HG03196 (cell line): ENCODE data around the gene FNDC11.

ENCODE experiments used
- ATAC-seq: cut with Tn5 transposase; IDR thresholded peaks from one replicate; pipeline ENCODE4 v1.9.1; 2021; ENCODE audit not compliant: unreplicated experiment

FNDC11 gene

DNA sequence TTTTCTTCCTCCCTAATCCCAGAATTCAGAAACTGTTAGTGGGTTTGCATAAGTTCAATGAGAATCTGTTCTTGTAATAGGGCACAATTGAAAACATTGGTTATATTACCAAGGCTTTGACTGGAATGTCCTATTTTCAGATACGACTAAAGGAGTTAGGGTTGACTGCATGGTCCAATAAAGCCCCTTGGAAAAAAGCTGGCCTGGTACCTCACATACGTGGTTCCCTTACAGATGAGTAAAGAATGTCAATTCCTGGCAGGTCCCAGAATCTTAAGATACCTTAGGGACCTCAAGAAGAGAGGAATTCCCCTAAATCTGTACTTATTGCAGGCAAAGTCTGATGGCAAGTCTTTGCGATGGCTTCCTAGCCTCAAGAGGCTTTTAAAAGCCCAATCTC lies 28.8 kb upstream of the FNDC11 start:
- ATAC-seq = no peak

DNA sequence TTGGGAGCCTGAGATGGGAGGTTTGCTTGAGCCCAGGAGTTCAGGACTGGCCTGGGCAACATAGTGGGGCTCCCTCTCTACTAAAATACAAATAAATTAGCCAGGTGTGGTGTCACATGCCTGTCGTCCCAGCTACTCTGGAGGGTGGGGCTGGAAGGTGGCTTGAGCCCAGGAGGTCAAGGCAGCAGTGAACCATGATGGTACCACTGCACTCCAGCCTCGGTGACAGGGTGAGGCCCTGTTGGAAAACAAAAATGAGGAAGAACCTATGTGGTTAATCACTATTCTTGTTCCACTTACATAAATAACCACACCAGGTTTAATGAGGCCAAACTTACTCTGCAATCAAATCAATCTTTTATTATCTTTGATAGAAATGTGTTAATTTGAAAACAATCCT lies 28.0 kb upstream of the FNDC11 start:
- ATAC-seq = no peak

DNA sequence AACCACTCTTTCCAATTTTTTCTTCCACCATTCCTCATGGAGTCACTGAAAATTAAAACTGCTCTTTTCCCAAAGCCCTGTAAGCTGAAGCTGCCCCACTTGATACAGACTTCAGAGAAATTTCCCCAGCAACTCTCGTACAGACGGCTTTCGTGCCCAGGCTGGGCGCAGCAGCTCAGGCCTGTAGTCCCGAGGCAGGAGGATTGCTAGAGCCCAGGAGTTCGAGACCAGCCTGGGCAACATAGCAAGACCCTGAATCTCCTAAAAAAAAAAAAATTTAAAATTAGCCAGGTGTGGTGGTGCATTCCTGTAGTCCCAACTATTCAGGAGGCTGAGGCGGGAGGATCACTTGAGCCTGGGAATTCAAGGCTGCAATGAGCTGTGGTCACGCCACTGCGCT lies 26.8 kb upstream of the FNDC11 start:
- no peak for ATAC-seq

DNA sequence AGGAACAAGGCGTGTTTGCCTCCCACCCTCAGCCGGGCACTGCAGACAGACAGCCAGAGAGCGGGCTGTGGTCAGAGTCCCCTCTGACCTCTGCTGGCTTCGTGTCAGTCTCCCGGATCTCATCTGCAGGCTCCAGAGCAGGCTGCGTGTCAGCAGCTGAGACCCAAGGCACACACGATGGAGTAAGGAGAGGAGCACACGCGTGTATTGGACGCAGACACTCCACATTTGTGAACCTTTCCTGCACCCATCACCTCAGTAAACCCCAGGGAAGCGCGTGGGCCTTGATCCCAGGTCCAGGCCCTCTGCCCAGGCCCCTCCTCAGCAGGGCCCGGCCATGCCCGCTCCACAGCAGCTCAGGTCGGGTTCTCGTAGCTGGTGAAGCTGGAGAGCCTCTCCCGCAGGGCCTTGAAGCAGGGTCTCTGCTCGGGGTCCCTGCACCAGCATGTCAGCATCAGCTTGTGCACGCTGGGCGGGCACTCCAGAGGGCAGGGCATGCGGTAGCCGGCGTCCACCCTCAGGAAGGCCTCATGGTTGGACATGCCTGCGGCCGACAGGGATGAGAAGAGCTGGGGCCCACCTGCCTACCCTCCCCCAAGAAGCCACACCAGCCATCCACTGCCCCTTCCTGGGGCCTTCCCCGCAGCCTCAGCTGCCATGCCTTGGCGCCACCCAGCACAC lies 24.6 kb upstream of the FNDC11 start:
- no peak for ATAC-seq

DNA sequence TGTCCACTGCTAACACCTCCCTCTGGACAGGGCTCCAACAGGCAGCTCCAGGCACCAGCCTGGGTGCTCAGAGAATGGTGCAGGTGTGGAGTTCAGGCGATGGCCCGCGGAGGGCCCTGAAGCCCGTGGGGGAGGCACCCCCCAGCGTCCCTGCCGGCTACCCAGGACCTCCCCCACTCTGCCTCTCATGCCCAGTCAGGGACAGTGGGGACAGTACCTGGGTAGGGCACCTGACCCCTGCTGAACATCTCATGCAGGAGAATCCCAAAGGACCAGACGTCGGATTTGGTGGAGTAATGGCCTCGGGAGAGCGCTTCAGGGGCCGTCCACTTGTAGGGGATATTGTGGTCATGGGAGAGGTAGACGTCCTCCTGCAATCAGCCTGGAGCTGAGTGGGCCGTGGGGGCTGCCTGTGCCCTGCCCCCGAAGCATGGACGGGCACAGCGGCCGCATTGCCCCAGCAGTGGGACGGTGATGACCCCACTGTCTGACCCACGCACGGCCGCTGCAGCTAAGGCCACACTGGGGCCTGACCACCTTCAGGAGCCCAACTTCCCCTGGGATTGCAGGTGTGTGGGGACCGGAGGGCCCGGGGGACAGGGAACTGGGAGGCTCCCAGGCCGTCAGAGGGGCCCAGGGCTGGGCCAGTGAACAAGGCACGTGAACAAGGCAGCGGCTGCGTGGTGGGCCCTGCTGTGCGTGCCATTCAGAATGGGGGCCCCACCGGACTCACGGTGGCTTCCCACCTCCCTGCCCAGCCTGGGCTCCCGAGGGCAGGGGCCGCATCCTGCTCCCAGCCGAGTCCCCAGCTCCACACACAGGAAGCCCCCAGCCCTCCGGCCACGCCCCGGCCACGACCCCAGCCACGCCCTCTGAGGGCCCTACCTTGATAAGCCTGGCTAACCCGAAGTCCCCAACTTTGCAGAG lies 23.8 kb upstream of the FNDC11 start:
- ATAC-seq = no peak

DNA sequence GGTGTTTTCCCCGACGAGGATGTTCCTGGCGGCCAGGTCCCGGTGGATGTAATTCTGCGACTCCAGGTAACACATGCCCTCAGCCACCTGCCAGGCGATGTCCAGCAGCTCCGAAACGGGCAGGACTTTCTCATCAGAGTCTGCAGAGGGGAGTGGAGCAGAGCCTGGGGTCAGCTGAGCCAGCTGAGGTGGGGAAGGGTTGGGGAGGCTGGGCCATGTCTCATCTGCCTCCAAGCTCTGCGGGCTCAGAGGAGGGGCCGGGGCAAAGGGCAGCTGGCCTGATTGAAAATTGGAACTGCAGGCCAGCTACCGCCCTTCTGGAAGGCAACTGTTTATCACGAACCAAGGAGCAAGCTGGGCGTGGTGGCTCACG lies 23.2 kb upstream of the FNDC11 start:
- ATAC-seq = no peak

DNA sequence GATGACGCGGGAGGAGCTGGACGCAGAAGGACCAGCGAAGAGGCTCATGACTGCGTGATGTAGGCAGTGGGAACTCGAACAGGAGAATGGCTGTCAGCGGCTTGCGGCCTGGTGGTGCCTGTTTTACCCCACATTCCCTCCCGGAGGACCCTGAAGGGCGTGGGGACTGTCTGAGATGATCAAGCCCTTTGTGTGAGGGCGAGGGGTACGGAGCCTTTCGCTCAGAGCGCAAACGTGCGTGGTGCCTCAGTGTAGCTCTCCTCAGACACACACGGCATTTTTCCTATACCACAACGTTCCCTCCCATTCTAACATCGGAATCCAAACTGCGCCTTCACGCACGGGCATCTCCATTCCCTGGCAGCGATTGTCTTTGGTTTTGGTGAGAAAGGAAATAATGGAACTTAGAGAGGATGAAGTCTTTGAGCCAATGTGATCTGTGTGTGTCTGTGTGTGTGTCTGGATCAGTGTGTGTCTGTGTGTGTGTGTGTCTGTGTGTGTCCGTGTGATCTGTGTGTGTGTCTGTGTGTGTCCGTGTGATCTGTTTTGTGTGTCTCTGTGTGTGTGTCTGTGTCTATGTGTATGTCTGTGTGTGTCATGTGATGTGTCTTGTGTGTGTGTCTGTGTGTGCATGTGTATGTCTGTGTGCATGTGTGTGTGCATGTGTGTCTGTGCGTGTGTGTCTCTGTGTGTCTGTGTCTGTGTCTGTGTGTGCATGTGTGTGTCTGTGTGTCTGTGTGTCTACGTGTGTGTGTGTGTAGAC lies 22.1 kb upstream of the FNDC11 start:
- ATAC-seq = no peak

DNA sequence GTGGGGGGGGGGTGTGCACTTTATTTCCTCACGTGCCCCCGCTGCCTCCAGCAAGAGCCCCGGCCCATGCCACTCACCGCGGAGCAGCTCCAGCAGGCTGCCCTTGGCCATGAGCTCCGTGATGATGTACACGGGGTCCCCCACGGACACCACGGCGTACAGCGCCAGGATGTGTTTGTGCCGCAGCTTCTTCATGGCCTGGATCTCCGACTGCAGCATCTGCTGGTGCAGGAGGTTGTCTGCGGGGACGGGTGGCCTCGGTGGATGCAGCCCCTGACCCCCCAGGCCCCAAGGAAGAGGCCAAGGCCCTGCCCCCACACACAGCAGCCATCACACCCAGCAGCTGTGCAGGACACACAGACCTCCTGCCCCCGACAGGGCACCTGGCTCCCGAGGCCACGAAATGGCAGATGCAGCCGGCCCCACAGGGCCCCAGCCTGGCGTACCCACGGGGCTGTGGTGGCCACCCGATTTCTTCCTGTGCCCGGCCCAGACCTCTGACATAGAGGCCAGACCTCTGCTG lies 21.4 kb upstream of the FNDC11 start:
- no peak for ATAC-seq

DNA sequence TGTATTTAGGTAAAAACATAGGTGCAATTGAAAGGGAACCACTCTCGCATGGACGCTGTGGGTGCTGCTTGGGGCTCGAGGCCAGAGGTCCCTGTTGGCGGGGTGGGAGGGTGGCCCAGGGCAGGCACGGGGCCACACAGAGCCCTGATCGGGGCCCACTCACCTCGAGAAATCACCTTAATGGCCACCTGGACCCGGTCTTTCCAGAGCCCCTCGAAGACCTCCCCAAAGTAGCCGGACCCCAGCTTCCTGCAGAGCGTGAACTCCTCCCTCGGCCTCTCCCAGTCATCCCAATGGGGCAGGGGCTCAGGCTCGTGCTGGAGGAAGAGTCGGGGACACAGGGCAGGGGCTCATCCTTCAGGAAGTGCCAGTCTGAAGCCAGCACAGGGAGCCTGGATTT lies 20.6 kb upstream of the FNDC11 start:
- no peak for ATAC-seq

DNA sequence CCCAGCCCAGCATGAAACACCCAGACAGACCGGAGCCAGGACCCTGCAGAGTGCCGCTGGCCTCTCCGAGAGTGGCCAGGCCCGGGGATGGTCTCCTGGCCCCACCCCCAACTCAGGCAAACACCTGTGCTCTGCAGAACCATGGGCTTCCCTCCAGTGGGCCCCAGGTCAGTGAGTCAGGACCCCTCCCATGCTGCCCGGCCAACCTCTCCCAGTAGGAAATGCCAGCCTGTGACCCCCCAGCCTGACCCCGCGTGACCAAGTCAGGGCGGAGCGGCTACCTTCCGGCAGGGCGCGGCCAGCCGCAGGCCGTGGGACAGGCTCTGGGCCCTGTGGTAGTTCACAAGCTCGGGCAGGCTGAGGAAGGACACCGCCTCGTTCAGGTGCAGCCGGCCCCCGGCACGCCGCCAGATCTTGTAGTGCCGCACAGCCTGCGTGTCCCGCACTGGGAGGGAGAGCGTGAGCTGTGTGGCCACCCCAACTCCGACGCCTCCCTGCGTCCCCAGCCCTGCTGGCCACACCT lies 20.0 kb upstream of the FNDC11 start:
- no peak for ATAC-seq

DNA sequence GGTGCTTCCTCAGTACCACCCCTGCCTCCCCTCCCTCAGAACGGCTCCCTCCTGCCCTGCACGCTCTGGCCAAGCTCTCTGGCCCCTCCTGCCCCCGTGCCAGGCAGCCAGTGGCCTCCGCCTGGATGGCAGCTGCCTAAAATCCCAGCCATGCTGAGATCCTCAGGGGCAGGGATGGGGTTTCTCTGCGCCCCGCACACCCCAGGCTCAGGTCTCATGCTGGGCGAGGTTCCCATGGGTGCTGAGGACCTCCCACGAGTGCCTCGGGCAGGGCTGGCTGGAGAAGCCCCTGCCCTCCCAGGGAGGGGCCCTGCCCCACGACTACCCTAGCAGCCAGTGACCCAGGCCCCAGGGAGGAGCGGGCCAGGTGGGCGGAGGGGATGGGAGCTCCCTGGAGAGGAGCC lies 19.5 kb upstream of the FNDC11 start:
- no peak for ATAC-seq

DNA sequence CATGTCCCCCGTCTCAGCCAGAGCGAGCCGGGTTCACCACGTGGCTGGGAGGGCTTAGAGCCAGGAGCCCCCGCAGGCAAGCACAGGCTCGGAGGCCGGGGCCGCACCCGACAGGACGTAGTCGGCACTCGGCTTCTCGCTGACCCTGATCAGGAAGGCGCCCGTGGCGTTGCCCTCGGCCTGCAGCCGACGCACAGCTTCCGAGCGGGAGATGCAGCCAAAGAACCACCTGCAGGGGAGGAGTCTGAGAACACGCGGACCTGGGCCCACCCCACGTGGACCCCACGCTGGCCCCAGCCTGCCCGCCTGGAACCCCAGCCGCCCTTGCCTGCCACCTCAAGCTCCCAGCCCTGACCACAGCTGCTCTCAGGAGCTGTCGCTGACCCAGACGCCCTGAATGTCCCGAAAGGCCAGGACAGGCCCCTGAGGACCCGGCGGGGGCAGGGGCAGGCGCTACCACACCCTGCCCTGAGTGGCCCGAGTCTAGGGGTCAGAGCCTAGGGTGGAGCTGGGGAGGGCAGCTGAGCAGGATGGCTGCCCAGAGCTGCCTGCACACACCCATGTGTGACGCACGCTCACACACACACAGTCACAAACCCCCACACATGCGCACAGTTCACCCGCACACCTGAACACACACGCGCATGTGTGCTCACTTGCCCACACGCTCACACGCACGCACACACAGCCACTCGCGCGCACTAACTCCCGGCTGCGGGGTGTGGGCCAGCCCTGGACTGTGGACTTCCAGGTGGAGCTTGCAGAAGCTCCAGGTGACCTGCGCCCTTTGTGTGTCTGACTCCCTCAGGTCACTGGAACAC lies 18.9 kb upstream of the FNDC11 start:
- no peak for ATAC-seq

DNA sequence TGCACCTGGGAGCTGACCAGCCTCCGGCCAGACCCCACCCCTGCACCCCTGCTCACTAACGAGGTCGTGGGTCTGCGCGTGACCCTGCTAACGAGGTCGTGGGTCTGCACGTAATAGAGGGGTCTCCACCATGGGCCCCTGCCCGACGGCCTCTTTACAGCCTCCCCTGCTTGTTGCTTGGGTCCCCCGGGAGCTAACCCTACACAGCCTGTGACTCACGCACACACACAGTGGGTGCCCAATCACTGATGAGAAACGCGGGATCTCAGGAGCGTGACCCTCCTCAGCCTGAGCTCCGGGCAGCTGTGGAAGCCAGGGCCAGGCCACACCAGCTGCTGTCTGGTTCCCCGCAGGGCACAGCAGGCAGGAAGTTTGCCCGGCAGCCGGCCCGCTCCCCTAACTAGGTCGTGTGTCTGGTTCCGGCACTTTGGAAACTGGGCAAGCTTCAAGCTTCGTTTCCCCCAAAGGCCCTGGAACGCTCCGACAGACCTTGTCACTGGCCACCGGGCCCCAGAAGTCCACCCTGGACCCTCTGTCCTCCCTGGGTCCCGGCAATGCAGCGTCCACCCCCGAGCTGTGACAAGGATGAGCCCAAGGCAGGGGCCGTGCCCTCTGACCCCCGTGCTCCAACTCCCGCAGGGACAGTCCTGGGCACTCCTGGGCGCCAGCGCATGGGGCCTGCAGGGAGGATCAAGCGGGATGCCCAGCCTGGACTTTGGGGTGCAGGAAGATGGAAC lies 17.6 kb upstream of the FNDC11 start:
- ATAC-seq = no peak

DNA sequence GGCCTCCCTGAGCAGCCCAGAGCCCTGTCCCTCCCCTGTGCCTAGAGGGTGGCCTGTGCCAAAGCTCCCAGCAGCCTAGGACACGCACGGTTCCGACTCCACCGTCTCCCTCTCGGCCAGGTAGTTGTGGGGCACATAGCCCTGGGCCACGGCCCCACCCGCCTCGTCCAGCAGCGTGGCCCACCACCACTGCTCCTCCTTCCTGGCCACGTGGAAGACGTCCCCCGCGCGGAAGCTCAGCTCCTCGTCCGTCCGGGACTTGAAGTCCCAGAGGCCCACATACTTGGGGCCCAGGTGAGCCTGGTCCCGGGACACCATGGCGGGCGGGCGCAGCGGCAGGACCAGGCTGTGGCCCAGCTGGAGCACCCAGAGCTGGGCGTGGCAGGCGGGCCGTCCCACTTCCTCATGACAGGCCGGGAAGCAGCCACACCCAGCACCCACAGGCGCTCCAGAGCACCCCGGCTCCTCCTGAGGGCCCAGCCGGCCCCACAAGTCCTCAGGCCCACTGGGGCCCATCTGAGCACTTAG lies 16.9 kb upstream of the FNDC11 start, which contains the start of gene PTK6:
Gene PTK6, minus strand, starts transcription at position 380 of the 528 bp plus-strand sequence. Its CDS starts 62 bp downstream, at position 318.
- ATAC-seq = peak; percentile 7

DNA sequence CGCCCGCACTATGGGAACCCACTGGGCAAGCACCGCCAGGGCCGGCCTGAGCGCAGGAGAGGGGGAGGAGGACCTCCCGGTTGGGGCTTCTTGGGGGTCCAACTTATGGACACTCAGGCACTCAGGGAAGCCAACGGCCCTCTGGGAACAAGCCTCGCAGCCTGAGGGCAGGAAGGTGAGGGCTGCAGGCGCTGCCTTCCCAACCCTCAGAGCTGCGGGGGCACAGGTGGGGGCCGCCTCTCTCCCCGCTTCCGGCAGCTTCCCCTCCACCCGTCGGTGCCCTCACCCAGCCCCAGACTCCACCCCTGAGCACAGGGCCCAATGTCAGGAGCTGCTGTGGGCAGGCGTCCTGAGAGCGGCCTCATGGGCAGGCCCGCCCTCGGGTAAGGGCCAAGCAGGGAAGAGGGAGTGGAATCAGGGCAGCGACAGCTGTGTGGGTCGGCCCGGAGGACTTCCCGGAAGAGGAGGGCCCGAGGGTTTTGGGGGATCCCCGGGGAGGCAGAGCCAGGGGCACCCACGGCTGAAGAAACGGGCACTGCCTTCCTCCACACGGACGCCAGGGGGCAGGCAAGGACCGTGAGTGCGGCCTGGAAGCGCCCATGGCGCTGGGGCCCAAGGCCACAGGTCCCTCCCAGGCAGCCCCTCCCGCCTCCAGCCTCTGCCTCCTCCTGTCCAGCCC lies 16.3 kb upstream of the FNDC11 start:
- ATAC-seq = peak; percentile 78

DNA sequence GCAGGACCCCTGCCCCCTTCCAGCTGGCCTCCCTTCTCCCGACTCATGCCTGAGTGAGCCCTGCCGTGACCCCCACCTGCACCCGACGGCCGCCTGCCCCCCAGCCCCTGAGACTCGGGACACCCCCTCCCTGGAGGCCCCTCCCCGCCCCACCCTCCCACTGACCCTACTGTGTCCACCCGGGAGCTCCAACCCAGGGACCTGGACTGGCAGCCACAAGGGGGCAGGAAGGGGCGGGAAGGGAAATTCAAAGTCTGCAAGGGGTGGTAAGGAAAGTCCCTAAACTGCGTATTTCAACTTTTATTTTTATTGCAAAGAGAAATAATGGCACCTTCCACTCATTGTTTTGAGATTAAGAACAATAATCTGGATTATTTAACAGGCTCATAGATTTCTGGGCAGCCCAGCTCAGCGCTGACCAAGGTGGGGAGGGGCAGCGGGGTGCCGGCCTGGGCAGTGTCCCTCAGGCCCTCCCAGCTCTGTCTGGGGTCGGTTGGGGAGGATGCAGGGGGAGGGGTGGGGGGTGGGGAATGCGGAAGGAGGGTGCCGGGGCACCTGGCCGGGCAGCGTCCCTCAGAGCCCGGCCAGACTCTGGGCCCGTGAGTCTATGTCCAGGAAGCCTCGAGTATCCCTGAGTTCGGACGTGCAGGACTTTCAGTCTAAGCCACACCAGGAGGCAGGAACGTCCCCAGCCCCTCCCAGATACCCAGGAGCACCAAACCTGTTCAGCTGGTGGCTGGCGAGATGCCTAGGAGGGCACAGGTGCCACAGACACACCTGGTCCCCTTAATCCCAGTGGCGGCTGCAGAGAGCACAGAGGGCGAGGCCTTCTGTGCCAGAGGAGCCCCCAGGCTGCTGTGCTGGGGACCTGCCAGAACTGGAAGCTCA lies 15.5 kb upstream of the FNDC11 start:
- ATAC-seq = no peak

DNA sequence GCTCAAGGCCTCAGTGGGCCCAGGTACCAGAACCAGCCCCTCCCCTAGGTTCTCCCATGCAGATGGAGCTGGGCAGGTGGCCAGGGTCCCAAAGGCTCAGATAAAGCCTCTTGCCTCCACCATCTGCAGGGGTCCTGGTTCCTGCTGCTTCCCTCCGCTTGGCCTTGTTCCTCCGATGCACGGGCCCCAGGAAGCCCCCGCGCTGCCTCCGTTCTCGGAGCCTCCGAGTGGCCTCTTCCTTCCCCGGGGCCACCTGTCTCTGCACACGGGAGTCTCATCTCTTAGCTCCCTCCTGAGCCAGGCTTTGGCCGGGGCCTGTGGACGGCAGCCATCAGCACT lies 14.9 kb upstream of the FNDC11 start:
- ATAC-seq = no peak
